Kidney (tissue), 14 donors: ENCODE measurements around the gene COL28A1. TPM values are rescaled to one million over a fixed set of nuclear protein-coding genes. Genes with fewer than 3 reads are reported as not detected.

Experiments
- DNase-seq, 5 donors: peaks; one replicate each; pipeline ENCODE4 v3.0.0-alpha.2; 2013 to 2020
- FAIRE-seq: peaks from 2 replicates; lab custom pipeline; 2012; peaks lifted over from hg19 to GRCh38; lab: Jason Lieb, UNC
- H3K27ac ChIP-seq, 2 donors: one replicate each; pipeline ENCODE4 v1.7.0; 2013; ENCODE audit warnings: low read depth in 2 of 2, low read length in 2 of 2, inconsistent platforms in 1 of 2
- H3K27me3 ChIP-seq: one replicate; pipeline ENCODE4 v1.7.1; 2013; ENCODE audit warnings: low read length, inconsistent platforms; ENCODE audit not compliant: control insufficient read depth, insufficient read depth
- H3K36me3 ChIP-seq, 3 donors: one replicate each; pipeline versions ENCODE4 v1.7.0 to v1.7.1; 2013; ENCODE audit warnings: low read length in 3 of 3, control low read depth in 1 of 3, inconsistent platforms in 1 of 3; ENCODE audit not compliant: insufficient read depth in 3 of 3, control insufficient read depth in 2 of 3
- H3K4me1 ChIP-seq, 3 donors: one replicate each; pipeline versions ENCODE4 v1.7.0 to v1.7.1; 2013; ENCODE audit warnings: low read length in 3 of 3, inconsistent platforms in 1 of 3, low read depth in 1 of 3; ENCODE audit not compliant: control insufficient read depth in 2 of 3, insufficient read depth in 2 of 3
- H3K4me3 ChIP-seq, 3 donors: one replicate each; pipeline versions ENCODE4 v1.7.0 to v1.8.1; 2013; ENCODE audit warnings: low read length in 3 of 3, control low read depth in 1 of 3, inconsistent platforms in 1 of 3
- H3K9ac ChIP-seq, 3 donors: one replicate each; pipeline versions ENCODE4 v1.7.0 to v1.7.1; 2013; ENCODE audit warnings: low read length in 3 of 3, control low read depth in 1 of 3, inconsistent platforms in 1 of 3
- H3K9me3 ChIP-seq, 3 donors: one replicate each; pipeline versions ENCODE4 v1.7.0 to v1.7.1; 2013; ENCODE audit warnings: low read length in 3 of 3, control low read depth in 1 of 3, inconsistent platforms in 1 of 3; ENCODE audit not compliant: control insufficient read depth in 2 of 3, insufficient read depth in 1 of 3
- intact Hi-C: fragments of 100-400 bp; cut with DNase I; formaldehyde crosslinking; loops from one replicate; pipeline ENCODE4 v1.11.1; 2022
- polyA plus RNA-seq: library from polyadenylated mRNA; stranded (reverse); fragments of 350-450 nt; fragmentation: Illumina TruSeq; extraction: RNeasy Lipid Tissue Mini Kit (QIAGEN cat#74804); gene quantifications from one replicate; pipeline ENCODE4 v1.2.3, GENCODE V29; 2014; ENCODE audit warnings: low read depth, low replicate concordance; ENCODE audit not compliant: insufficient read depth
- total RNA-seq: library from RNA; stranded (reverse); fragmentation: NEBNext Ultra II Directional; extraction: Animal tissue kit (Norgen Biotek cat#: 25700); gene quantifications from one replicate; pipeline ENCODE4 v1.2.1, GENCODE V29; 2021
- TF ChIP-seq, protein P1 (sequence below): IDR thresholded peaks from 3 replicates; pipeline ENCODE4 v1.5.1; 2012; ENCODE audit warnings: mild to moderate bottlenecking, moderate library complexity, borderline replicate concordance; ENCODE audit not compliant: insufficient read depth; ENCODE audit errors: extremely low read depth
- donor health status: control.
- donor health status: control.
- donor health status: control.
- donor health status: control.
- donor health status: control.
- donor health status: DM: yes; HTN: yes; CAD: no.
- donor health status: Normal renal cell carcinoma (clear cell type).

COL28A1 gene
- total and polyA plus RNA-seq, 2 donors from 2014 or later = 2.7 to 5.8 TPM

DNA sequence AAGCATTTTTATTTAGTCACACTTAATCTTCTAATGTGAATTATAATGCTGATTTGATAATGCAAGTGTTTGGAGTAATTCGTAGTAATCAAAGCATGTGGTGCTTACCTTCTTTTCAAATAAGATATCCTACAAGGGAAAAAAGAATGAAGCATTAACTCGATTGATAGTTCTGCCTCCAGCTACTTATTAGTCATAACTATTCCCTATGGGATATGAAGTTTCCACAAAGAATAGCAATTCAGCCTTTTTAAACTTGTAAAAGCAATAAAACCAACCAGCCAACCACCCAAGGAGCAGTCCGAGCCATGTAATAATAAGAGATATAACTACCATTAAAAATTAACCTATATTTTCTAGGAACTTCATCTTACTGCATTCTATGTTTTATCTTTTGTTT is 11.6 kb downstream of the COL28A1 start:
- Histone ChIP-seq H3K4me1 (no peaks in the 10 kb centered on the region), H3K4me3 (no peak overlapping the region), H3K9ac (no peak overlapping the region), H3K27ac (no peak overlapping the region), H3K27me3 (no peaks in the 10 kb centered on the region), H3K36me3 (no peaks in the 10 kb centered on the region), H3K9me3 (no peaks in the 10 kb centered on the region)
- FAIRE-seq = no peak
- TF ChIP-seq, protein P1, sequence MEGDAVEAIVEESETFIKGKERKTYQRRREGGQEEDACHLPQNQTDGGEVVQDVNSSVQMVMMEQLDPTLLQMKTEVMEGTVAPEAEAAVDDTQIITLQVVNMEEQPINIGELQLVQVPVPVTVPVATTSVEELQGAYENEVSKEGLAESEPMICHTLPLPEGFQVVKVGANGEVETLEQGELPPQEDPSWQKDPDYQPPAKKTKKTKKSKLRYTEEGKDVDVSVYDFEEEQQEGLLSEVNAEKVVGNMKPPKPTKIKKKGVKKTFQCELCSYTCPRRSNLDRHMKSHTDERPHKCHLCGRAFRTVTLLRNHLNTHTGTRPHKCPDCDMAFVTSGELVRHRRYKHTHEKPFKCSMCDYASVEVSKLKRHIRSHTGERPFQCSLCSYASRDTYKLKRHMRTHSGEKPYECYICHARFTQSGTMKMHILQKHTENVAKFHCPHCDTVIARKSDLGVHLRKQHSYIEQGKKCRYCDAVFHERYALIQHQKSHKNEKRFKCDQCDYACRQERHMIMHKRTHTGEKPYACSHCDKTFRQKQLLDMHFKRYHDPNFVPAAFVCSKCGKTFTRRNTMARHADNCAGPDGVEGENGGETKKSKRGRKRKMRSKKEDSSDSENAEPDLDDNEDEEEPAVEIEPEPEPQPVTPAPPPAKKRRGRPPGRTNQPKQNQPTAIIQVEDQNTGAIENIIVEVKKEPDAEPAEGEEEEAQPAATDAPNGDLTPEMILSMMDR = no peak
- intact Hi-C loops = no loop called here
- no peak for DNase-seq

DNA sequence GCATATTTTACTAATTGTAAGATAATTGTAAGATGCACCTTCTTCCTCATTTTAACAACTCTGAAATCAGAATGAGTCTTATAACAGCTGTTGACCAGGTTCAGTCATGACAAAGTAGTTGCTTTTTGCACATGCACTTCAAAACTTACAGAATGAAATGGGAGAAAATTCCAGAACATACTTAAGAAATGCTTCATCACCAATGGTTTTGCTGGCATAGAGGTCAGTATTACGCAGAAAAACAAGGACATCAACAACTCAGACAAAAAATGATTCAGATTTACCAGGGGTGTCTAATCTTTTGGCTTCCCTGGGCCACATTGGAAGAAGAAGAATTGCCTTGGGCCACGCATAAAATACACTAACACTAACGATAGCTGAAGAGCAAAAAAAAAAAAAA is 13.3 kb downstream of the COL28A1 start:
- no peak for FAIRE-seq
- Histone ChIP-seq H3K36me3 (no peaks in the 10 kb centered on the region), H3K9ac (no peak overlapping the region), H3K4me3 (no peak overlapping the region), H3K4me1 (no peaks in the 10 kb centered on the region), H3K27ac (no peak overlapping the region), H3K9me3 (no peaks in the 10 kb centered on the region), H3K27me3 (no peaks in the 10 kb centered on the region)
- no peak for DNase-seq
- intact Hi-C loops = no loop called here
- TF ChIP-seq, protein P1 = no peak

DNA sequence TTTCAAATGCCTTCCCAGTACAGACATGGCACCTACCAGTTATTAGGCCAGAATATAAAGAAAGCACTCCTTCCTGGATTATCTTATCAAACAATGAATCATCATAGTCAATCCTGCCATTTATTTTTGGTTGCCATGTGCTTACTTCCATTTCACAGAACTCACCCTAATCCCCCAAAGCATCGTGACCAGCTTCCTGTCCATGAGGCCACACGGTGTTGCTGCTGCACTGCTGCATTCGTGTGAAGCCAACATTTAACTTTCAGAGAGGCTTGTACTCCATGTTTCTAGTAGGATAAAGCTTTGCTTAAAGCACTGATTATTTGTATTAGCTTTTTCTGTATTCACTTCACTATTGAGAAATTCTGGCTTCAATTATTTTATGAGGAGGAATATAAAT is 14.4 kb downstream of the COL28A1 start:
- no peak for DNase-seq
- H3K4me3 ChIP-seq = no peak overlapping the region
- H3K36me3 ChIP-seq = no peaks in the 10 kb centered on the region
- TF ChIP-seq, protein P1 = no peak
- no peaks in the 10 kb centered on the region for H3K9me3 ChIP-seq
- no peak for FAIRE-seq
- H3K9ac ChIP-seq = no peak overlapping the region
- intact Hi-C loops = no loop called here
- H3K27ac ChIP-seq = no peak overlapping the region
- H3K27me3 ChIP-seq = no peaks in the 10 kb centered on the region
- H3K4me1 ChIP-seq = no peaks in the 10 kb centered on the region

DNA sequence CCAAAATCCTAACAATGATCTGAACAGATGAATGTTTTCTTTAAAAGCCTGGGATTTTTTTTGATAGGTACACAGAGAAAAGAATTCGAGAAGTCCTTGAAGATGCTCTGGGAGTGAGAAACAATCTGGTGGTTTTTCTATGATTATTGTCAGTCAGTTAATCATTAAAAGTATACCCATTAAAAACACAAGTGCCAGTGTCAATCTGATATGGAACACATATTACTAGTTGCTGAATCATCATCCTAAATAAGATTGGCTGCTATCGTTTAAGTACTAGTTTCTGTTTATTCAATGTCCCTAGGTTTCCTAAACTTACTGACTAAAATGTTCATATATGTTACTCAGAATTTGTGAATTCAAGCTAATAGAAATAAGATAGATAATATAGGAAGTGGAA is 16.1 kb downstream of the COL28A1 start:
- no peak overlapping the region for H3K27ac ChIP-seq
- DNase-seq (no peak), FAIRE-seq (no peak)
- no peaks in the 10 kb centered on the region for H3K9me3 ChIP-seq
- no peaks in the 10 kb centered on the region for H3K36me3 ChIP-seq
- no peaks in the 10 kb centered on the region for H3K4me1 ChIP-seq
- H3K4me3 ChIP-seq = no peak overlapping the region
- intact Hi-C loops = no loop called here
- H3K27me3 ChIP-seq = no peaks in the 10 kb centered on the region
- TF ChIP-seq, protein P1 = no peak
- no peak overlapping the region for H3K9ac ChIP-seq
